HG03097 (cell line): Measurements from ENCODE around the gene ANKRD36B.
"Not testable (repeated sequence)": the region's sequence is repeated elsewhere in the genome, so short reads cannot be mapped to it uniquely, and the experiment has no call there.

Experiments
- ATAC-seq: cut with Tn5 transposase; IDR thresholded peaks from one replicate; pipeline ENCODE4 v1.9.1; 2021; ENCODE audit not compliant: unreplicated experiment, low FRiP score

ANKRD36B gene

GRCh38 chr2:97550498-97550897 lies 39.2 kb downstream of the ANKRD36B start:
- ATAC-seq = not testable (repeated sequence)

DNA sequence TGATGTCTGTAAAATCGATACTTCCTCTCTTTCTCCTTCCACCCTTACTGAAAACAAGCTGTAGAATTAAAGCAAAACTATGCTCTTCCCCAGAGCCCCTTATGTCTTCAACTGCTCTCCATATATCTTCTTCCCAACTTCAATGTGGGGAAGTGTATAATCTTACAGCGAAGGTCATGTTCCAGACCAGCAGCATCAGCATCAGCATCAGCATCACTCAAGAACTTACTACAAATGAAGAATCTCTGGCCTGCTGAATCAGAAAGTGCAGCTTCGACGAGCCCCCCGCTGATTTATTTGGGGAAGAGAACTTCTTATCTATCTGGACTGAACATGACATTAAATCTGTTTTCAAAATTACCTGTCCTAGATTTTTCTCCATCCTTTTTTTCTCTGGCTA lies 40.6 kb downstream of the ANKRD36B start:
- ATAC-seq = not testable (repeated sequence)

- ATAC-seq = not testable (repeated sequence)
These were observed 41.1 kb downstream of the ANKRD36B start for GRCh38 chr2:97548536-97548935.

DNA sequence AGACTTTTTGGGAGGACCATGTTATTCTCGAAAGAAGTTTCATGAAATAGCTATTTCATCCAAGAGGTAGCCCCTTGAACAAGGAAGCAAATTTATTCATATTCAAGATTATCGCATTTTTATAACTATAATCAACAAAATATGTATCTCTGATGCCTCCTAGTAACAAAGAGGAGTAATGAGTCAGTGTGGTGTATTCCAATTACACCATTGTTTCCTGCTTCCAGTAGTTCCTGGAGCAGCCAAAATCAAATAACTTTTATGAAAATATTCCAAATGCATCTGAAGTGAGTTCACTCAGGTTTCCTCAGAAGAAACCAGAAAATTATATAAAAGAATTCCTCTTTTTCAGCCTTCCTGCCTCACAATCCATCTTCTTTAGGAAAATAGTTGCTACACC lies 43.0 kb downstream of the ANKRD36B start:
- no peak for ATAC-seq

GRCh38 chr2:97544911-97545310 lies 44.8 kb downstream of the ANKRD36B start:
- not testable (repeated sequence) for ATAC-seq

DNA sequence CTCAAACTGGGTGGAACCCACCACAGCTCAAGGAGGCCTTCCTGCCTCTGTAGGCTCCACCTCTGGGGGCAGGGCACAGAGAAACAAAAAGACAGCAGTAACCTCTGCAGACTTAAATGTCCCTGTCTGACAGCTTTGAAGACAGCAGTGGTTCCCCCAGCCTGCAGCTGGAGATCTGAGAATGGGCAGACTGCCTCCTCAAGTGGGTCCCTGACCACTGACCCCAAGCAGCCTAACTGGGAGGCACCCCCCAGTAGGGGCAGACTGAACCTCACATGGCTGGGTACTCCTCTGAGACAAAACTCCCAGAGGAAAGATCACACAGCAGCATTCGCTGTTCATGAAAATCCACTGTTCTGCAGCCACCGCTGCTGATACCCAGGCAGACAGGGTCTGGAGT lies 63.8 kb downstream of the ANKRD36B start:
- not testable (repeated sequence) for ATAC-seq

DNA sequence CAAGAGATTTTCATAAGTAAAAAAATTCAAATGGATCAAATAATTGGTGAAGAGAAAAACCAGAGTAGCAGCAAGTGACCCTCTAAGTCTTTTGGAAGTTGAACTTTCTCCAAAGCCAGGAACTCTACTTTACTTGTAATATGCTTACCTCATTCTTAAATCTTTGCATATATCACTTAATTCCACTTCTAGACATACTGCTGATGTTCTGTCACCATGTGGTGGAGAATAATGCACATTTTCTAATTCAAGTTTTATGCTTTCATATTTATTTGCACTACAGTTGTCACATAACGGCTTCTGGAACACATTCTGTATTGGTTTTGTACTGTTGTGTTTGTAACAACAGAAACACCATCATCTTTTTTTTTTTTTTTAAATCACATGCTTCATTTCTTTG lies 65.9 kb downstream of the ANKRD36B start:
- not testable (repeated sequence) for ATAC-seq

GRCh38 chr2:97522916-97523555 lies 66.6 kb downstream of the ANKRD36B start:
- ATAC-seq = not testable (repeated sequence)

GRCh38 chr2:97495651-97496050 lies 94.0 kb downstream of the ANKRD36B start:
- not testable (repeated sequence) for ATAC-seq

GRCh38 chr2:97490141-97490540 lies 99.5 kb downstream of the ANKRD36B start:
- not testable (repeated sequence) for ATAC-seq
